AG08395 (cell line): ENCODE results near the gene MLLT10.
"Not testable (repeated sequence)": the region's sequence is repeated elsewhere in the genome, so short reads cannot be mapped to it uniquely, and the experiment has no call there.

Source experiments
- DNase-seq: peaks from one replicate; pipeline ENCODE4 v3.0.0; 2012; ENCODE audit warnings: mixed read lengths, low spot score

MLLT10 gene

DNA sequence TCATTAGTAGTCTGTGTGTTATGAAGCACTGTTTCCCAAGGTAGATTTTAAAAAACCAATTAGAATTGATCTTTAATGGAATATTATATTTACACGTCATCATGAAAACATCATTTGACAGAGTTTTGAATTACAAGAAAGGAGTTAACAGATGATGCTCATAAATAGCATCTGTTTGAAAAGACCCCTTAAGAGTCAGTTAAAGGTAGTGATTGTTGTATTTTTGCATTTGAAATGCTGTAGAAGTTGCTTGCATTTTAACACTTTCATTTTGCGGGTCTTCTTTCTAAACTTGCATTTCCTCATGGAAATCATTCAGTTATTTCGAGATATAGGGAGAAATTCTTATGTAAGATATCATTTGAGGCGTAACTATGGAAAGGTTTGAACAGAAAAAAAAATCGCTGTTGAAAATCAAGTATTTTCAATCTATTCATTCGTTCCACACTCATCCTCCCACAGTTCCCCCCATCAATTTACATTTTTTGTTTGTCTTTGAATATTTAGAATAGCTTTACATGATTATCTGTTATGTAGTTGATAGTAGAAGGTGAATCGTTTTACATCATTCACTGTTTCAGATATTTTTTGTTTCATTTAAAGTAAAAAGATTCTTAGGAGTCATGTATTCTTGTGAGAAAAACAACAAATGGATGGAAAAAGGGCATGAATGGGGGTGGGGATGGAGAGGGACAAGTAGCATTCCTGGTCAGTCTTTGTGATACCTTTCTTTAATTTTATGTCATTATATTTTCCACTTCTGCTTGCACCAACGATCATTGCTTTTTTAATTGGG lies 5.6 kb upstream of the MLLT10 start:
- DNase-seq = no peak

DNA sequence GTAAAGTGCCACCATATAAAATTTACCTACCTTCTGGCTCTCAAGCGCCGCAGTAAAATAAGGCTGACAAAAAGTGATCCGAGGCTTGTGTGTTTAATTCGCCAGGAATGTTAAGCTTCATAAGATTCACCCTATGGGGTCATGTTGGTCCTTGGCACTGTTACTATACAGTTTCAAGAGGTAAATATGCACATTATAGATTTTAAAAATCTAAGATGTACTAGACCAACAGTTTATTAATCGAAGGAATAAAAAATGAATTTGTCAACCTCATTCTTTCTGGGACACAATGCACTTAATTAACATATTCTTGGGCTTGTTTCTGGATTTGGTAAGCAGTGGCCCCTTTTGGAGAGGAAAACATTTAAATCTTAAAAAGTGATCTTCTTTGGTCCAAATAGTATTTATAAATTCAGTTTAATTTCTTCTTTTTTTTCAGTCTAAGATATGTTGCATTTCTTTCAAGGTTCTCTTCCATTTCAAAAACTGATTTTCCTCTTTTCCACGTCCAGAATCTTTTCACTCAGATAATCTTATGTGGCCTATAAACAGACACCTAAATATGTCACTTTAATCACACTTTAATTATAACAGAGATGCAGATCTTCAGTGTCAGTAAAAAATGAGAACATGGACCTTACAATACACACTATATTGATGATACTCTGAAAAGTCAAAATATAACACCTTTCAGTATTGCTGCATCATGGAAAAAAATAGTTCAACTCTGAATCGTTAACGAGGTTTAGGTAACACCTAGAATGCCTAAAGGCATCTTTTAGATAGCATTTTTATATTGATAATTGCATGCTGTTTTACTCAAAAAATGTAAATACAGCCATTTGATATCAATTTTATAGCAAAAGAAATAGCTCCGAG lies 4.8 kb upstream of the MLLT10 start:
- DNase-seq = no peak

DNA sequence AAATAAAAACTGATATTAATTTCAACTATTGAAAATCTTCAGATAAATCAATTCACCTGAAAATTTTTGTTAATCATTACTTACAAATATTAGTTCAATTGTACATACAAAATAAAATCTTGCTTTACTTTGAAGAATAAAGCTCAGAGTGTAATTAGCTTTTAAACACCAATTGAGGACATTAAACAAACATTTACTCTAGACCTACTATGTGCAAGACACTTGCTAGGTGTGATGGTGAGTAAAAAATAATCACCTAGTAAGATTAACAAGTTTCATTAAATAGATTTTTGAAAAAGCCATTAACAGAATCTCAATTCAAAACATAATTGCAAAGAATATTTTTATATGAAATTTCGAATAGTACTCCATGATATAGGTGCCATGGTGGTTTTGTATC lies 3.9 kb upstream of the MLLT10 start:
- DNase-seq = no peak

DNA sequence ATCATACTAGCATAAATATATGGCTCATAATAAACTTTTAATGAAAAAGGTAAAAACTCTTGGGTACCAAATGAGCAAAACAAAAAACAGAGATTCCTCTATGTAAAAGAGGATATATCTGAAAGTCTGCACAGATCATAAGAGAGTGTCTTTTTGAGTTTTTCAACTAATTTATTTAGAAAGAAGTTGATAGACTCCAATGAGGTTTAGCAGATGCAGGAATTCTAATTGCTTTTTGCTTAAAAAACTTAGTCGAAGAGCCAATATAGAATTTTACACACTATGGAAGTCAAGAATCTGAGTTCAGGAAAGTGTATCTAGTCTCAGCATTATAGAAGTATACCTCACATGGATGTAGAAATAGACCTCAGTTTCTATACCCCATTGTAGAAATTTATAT lies 3.4 kb upstream of the MLLT10 start:
- DNase-seq = no peak

DNA sequence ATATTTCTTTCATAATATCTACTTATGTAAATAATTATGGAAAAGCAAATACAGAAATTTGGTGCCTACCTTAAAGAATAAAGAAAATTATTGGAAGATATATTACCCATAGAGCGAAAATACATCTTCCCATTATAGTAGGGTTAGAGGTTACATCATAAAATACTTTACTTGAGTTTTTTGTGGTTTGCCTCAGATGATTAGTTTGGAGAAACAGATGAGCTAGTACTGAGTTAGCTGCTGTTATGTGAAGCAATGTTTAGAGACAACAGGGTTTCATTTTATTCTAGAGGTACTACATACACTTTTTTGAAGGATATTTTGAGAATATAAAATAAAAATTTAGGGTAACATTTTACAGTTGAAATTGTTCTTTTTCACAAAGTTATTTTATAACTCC lies 2.9 kb upstream of the MLLT10 start:
- no peak for DNase-seq

DNA sequence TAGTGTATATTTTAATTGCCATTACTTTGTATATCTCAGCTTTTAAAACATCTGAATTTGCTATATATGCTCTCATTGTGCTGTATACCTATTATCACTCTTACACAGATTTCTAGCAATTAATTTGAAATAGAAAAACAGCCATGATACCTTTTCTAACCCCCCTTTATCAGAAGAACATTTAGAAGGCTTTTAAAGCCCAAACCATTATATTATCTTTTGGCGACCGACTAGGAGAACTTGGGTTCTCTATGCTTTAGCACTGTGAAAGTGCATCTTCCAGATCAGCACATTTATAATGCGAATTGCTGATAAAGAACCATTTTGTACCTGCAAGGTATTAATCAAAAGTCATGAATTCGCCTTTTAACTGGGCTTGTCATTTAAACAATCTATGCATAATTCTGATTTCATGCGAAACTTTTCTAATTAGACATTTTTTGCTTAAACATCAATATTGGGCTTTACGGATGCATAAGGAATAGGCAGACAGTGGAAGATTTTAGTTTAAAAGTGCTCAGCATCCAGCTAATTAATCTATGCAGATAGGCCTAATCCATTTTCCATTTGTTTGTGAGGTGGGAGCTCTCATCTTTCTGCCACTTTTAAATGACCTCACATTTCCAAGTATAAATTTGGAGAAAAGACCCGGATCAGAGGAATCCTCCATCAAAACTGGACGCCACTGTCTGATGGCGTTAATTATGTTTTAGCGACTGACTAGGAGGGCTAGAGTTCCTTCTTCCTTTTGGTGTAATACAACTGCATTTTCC lies 1.2 kb upstream of the MLLT10 start:
- DNase-seq = no peak

DNA sequence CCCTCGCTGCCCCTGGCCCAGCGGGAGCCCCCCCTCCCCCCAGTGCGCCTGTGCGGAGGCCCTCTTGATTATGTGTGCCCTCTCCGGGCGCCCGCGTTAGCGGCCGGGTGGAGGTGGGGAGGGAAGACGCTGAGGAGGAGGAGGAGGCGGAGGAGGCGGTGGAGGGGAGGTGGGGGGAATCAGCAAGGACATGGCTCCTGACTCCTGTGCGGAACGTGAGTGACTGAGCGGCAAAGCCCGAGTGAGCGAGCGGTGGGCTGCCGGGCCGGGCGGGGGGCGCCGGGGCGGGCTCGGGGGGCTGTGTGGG lies 201 bp downstream of the MLLT10 start:
- no peak for DNase-seq

DNA sequence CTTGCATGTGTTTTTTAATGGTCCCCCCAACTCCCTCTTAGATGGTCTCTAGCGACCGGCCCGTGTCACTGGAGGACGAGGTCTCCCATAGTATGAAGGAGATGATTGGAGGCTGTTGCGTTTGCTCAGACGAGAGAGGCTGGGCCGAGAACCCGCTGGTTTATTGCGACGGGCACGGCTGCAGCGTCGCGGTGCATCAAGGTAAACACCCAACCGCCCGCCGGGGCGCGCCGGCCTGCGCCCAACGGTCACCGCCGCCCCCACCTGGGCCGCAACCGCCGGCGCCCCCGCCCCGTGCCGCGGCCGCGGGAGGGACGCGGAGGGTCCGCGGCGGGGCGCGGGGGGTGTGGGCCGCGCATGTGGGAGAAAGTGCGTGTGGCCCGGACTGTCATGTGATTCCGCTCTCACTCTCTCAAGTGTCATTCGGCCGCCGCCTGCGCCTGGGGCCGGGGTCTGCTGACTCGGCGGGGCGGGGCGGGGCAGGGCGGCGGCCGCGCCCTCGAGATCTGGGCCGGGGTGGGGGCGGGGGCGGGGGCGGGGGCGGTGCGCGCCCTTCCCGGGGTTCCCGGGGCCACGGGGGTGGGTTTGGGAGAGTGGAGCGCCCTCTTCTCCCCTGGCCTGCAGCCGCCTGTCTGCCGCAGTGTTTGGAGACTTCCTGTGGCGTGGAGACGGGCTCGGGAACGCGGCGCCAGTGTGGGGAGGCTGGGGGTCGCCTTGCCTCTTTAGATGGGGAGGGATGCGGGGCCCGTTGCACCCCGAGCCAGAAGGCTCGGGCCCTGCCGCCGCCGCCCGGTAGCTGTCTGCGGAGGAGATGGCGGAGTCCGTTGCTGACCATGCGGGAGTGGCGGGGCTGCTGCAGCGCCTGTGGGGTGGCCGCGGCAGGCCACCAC lies 817 bp downstream of the MLLT10 start:
- DNase-seq = no peak

DNA sequence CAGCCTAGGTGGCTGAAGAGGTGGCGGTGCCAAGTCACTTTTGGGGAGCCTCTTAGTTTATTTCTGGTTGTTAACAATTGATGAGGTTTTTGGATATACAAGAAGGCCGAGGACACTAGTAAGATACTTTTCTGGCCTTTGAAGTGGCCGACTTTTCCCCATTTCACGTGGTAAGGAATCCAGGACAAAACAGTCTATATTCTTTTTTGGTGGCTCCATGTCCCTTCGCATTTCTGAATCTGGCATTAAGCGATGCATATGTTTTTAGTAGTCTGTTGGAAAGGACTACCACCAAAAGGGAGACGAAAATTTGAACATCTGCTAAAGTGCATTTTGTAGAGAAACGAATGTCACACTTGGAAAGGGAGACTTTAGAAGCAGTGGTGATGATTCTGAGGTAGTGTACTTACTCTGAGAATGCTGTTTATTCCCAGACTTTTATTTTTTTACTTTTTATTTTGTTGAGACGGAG lies 1.5 kb downstream of the MLLT10 start:
- DNase-seq = no peak

DNA sequence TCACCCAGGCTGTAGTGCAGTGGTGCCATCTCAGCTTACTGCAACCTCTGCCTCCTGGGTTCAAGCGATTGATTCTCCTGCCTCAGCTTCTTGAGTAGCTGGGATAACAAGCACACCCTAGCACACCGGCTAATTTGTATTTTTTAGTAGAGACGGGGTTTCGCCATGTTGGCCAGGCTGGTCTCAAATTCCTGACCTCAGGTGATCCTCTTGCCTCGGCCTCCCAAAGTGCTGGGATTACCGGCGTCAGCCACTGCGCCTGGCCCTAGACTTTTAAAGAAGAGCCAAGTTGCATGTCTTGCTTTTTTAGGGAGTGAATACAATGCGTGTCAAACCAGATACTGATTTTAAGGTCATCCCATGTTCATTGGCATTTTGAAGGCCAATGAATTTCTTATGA lies 1.9 kb downstream of the MLLT10 start:
- not testable (repeated sequence) for DNase-seq

DNA sequence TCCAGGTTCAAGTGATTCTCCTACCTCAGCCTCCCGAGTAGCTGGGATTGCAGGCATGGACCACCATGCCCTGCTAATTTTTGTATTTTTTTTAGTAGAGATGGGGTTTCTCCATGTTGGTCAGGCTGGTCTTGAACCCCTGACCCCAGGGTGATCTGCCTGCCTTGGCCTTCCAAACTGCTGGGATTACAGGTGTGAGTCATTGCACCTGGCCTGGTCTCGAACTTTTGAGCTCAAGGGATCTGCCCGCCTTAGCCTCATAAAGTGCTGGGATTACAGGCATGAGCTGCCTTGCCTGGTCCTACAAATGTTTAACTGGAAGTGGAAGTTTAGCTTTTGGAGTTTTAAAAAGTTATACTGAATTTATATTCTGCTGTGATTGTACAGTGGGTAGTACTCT lies 2.8 kb downstream of the MLLT10 start:
- DNase-seq = no peak

DNA sequence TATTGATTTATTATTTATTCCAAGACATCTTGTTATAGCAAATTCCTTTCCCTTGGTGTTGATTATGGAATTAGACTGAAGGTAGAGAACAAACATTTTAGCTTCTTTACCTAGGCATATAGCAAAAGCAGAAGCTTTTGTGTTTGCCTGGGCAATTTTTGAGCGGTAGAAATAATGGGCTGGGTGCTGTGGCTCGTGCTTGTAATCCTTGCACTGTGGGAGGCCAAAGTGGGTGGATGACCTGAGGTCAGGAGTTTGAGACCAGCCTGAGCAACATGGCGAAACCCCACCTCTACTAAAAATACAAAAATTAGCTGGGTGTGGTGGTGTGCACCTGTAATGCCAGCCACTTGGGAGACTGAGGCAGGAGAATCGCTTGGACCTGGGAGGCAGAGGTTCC lies 6.7 kb downstream of the MLLT10 start:
- not testable (repeated sequence) for DNase-seq

DNA sequence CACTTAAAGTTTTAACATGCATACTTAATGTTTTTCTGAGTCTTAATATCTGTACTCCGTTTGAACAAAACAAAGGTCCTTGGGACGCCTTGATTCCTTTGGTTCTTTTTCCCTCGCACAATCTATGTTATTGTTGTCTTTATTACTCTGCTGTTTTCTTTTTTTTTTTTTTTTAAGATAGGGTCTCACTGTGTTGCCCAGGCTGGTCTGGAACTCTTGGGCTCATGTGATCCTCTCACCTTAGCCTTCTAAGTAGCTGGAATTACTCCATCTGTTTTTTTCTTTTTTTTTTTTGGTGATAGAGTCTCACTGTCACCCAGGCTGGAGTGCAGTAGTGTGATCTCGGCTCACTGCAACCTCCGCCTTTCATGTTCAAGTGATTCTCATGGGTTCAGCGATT lies 13.2 kb downstream of the MLLT10 start:
- DNase-seq = no peak

DNA sequence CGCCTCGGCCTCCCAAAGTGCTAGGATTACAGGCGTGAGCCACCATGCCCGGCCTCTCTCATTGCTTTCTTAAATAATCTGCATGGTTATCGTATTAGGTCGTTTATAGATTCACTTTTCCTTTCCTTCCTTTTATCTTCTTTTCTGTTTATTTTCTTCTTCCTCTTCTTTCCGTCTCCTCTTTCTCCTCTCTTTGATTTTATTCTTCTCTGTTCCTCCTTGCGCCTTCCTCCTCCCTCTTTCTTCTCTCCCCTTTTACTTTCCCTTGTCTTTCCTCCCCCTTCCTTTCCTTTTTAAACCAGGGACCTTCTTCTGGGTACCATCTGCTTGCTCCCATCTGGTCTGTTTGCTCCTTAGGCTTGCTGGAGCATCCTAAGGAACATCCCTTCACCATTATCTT lies 18.6 kb downstream of the MLLT10 start:
- no peak for DNase-seq

DNA sequence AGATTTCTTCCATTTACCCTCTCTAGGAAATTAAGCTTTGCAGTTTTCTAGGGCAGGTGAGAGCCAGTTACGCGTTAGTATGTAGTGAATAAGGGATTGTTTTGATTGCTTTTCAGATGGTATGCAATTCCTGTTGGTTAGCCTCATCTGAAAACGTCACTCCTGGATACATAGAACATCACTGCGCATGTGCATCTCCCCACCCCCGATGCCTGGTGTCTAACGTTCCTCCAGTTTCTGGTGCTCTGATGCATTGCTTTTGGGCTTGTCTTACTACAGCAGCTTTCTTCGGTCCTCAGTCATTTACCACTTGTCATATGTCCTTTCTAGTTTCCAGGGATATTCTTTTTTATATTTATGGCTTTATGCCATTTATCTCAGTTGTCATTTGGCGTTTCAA lies 22.5 kb downstream of the MLLT10 start:
- no peak for DNase-seq

DNA sequence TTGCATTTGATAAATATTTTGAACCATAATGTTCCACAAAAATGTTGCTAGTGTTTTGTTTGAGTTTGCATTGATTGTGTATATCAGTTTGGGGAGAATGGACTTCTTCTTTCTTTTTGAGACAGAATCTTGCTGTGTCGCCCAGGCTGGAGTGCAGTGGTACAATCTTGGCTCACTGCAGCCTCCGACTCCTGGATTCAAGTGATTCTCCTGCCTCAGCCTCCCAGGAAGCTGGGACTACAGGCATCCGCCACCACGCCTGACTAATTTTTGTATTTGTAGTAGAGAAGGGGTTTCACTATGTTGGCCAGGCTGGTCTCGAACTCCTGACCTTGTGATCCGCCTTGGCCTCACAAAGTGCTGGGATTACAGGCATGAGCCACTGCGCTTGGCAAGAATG lies 25.0 kb downstream of the MLLT10 start:
- not testable (repeated sequence) for DNase-seq

DNA sequence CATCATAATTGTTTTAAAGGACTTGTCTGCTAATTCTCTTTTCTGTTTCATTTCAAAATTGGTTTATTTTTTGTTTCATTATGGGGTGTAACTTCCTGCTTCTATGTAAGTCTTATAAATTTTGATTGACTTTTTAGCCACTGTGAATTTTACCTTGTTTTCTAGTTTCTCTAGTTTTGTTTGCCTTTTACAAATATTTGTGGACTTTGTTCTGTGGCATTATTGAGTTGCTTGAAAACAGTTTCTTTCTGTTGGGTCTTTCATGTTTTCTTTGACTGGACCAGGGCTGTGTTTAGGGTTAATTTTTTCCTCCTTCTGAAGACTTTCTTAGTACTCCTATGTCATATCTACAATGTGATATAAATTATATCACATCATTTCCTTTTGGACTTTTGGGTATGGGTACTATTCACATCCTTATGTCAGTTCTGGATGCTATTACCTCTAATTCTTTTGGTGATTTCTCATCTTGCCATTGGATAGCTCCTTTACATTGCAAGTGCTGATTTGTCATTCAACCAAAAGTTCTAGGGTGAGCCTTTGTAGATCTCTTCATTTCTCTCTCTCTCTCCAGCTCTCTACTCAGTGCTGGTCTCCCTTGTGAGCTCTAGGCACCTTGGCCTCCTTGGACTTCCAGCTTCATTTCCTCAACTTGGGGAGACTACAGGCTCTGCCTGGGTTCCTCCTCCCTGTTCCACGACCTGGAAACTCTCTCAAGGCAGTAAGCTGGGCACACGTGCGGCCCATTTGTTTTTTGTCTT lies 36.9 kb downstream of the MLLT10 start:
- DNase-seq = no peak

DNA sequence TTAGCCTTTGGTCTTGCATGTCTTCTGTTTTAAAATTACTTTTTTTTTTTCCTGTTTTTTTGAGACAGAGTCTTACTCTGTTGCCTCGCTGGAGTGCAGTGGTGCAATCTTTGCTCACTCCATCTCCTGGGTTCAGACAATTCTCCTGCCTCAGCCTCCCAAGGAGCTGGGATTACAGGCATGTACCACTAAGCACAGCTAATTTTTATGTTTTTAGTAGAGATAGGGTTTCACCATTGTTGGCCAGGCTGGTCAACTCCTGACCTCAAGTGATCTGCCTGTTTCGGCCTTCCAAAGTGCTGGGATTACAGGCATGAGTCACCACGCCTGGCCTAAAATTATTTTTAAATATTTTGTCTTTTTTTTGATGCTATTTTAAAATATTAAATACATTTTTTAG lies 38.5 kb downstream of the MLLT10 start:
- no peak for DNase-seq

DNA sequence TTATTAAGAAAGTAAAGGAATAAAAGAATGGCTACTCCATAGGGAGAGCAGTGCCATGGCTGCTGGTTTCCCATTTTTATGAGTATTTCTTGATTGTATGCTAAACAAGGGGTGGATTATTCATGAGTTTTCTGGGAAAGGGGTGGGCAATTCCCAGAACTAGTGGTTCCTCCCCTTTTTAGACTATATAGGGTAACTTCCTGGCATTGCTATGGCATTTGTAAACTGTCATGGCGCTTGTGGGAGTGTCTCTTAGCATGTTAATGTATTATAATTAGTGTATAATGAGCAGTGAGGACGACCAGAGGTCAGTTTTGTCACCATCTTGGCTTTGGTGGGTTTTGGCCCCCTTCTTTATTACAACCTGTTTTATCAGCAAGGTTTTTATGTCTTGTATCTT lies 40.5 kb downstream of the MLLT10 start:
- DNase-seq = not testable (repeated sequence)

DNA sequence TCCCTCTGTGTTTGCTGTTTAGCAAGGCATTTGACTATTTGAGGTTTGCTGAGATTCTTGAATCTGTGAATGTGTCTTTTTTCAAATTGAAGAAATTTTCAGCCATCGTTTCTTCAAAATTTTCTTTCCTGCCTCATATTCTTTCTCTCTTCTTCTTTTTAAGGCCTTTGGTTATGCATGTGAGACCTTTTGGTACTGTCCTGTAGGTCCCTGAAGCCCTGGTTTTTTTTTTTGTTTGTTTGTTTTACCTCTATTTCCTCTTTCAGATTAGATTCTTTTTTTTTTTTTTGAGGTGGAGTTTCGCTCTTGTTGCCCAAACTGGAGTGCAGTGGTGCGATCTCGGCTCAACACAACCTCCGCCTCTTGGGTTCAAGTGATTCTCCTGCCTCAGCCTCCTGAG lies 45.3 kb downstream of the MLLT10 start:
- no peak for DNase-seq

DNA sequence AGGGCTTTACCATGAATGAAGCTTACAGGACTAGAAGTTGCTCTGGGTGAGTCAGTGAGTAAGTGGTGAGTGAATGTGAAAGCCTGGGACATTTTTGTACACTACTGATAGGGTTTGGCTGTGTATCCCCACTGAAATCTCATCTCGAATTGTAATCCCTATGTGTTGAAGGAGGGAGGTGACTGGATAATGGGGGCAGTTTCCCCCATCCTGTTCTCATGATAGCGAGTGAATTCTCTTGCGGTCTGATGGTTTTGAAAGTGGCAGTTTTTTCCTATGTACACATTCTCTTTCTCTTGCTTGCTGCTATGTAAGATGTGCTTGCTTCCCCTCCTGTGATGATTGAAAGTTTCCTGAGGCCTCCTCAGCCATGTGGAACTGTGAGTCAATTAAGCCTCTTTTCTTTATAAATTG lies 47.4 kb downstream of the MLLT10 start:
- DNase-seq = not testable (repeated sequence)
